ENCODE measurements around the gene ARL5B.

Gene ARL5B

DNA sequence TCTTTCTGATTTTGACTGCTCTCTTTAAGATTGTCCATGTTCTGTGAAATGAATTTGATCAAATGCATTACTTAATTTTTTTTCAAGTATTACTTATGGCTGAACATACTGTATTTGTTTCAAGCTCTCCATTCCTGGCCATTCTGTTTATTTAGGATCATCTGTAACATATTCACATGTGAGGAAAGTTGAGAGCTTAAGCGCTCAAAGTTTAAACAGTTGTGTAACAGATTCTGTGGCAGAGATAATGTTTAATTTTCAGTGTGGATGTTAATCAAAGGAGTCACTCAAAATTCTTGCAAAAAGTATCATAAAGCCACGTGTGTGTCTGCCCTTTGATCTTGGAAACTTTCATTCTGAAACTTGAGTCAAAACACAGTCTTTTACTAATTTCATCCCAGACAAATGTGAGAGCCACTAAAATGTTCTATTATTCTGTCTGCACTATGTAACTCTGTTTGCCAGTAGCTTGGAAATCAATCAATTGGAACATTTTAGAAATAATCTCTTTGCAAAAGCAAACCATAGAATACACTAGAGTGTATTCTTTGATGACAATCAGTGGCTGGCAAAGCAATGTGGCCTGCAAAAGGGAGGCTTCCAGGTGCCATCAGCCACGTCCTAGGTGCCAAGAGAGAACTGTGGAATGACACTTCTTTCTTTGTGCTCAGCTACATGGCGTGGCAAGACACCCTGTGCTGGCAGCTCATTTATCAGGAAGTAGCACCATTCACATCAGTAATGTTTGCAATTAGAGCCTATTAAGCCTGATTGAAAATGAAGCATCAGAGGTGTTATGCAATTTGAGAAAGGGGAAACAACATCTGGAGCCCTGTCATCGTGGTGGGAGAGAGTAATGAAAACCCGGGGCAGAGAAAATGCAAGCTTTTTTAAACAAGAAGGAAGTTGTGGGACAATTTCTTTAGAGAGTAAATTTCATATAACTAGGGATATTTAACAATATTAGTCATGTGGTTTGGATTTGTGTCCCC lies 40.9 kb downstream of the ARL5B start:
- DNase-seq (ENCODE audit: low read depth in 2 of 2) = no peak

DNA sequence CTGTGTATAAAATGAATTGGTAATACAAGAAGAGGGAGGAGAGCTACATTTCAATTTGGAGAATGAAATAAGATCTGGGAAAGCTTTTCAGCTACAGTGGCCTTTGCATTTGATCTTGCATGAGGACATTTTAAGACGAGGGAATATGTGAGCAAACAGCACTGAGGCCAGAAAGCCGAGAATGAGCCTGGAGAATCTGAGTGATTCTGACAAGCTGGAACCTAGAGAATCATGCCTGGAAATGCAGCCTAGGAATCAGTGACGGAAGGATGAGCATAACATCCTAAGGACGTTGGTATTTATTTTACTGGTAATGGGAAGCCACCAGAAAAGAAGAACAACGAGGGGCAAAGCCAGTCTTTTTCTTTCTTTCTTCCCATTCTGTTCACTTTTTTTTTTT lies 44.3 kb downstream of the ARL5B start:
- DNase-seq (ENCODE audit: low read depth in 2 of 2) = no peak

DNA sequence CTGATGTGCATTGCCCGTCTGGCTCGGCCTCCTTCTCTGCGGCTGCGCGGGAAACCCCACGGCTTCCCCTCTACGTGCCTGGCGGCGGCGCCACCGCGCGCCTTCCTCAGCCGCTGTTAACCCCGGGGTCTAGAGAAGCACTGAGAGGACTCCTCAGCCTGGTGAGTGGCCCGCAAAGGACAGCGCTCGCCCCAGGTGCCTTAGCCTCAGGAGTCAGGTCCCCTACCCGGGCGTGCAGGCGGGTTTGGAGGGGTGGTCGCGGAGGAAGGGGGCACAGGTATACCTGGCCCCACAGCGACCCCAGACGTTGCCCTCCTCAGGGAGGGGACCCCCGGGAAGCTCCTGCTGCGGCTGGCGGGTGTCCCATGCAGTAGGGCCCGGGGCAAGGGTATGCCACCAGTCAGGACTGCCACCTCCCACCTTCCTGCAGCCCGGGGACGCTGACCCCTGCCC lies 51.0 kb downstream of the ARL5B start:
- DNase-seq (ENCODE audit: low read depth in 2 of 2) = no peak

DNA sequence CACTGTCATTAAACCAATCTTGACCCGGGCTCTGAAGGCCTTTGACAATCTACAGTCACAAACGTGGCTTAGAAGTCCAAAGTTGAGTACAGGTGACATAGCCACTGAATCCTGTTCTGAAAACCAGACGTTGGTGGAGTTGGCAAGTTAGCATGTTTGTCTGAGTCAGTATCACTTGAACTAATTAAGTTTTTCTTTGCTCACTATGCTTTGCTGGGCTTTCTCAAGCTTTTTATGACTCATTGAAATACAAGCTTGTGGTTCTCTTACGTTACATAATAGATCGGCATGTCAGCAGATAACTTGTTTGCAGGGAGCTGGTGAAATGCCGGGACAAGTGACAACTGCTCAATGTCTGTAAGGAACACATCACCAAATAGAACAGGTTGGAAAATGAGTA lies 53.8 kb downstream of the ARL5B start:
- DNase-seq (ENCODE audit: low read depth in 2 of 2) = no peak

DNA sequence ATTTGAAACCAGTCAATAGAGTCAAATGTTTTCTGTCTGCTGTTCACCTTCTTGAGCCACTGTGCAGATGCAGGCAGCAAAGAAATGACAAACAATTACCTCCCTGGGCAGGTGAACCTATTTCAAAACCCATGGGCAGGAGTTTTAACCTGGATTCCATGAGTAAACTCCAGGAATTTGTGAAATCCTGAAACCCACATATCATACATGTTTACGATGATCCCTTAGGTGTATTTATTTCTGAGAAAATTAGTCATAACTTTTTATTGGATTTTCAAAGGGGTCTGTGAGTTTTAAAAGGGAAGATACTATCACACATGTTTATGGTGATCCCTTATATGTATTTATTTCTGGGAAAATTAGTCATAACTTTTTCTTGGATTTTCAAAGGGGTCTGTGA lies 59.8 kb downstream of the ARL5B start:
- no peak for DNase-seq (ENCODE audit: low read depth in 2 of 2)

DNA sequence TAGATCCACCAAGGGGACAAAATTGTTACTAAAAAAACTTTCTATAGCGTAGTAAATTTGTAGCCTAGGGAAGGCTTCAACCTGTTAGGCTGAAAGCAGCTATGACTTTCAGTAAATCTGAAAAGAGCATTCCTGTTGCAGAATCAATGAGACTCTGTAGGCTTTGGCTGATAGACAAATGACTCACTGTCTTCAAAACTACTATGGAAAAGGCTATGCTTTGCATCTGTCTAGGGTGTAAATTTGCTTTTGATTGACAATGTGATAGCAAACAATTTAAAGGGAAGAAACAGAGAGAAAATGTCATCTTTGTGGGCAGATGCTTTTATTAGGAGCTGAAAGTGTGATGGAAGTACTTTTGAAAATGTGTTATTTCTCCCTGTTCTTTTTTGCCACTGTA lies 60.6 kb downstream of the ARL5B start:
- DNase-seq (ENCODE audit: low read depth in 2 of 2) = no peak

DNA sequence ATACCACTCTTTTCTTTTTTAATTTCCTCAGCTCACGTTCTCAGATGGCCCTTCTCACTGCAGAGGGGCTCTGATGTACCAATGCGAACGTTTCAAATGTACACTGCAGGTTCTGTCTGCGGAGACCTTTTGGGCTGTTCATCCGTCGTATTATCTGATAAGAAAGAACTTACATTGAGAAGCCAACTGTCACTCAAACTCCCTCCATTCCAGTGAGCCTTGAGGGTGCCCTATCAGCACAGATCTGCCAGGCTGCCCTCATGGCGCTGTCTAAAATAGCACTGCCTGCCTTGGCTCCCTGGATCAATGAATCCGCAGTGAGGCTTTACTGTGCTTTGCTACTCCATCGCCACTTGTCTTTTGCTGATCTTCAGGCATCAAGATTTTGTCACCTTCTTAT lies 61.8 kb downstream of the ARL5B start:
- no peak for DNase-seq (ENCODE audit: low read depth in 2 of 2)

DNA sequence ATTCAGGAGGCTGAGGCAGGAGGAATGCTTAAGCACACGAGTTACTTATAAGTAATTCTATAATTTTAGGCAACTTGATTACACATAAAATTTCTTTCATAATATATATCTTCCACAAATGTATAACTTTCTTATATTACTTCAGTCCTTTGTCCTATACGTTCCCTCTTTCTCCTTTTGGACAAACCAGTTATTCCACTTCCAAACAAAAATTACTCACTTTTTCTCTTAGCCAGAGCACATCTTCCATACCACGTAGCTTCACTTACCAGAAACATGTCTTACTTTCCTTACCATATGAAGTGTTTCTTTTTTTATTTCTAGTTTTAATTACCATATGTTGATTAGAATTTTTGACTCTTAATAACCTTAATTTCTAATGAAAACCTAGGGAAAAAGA lies 64.6 kb downstream of the ARL5B start:
- no peak for DNase-seq (ENCODE audit: low read depth in 2 of 2)
